HL-60/S4 (cell line): Measurements from ENCODE around the gene TGFB2.

Source experiments
- in situ Hi-C: fragments of 300-500 bp; cut with MboI; formaldehyde crosslinking; loops from 2 replicates; pipeline ENCODE4 v1.14.3; 2022; ENCODE audit warnings: low sequenced_read_pairs

The TGFB2 gene

DNA sequence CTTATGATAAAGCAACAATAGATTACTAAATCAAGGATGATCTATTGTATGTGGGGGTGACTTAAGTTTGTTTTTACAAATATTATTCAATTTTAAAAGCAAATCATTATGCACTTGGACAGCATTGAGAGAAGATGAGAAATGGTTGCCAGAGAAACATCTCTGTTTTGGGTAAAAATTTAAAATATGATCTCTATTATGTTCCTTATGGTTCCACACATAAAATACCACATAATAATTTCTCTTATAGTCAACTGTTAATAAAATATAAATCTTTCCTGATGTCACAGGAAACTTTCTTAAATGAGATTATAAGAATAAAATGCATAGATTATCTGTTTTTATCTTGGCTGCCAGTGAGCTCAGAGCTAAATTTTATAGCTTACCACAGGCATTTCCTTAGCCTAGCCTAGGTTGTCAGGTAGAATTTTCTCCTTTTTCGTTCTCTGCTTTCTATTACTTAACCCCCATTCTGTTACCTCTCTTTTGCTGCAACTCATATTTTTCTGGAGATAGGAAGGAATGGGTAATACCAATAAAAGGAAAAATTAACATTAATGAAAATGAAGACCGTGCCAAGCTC, 109.7 kb downstream of the TGFB2 start:
- in situ Hi-C loops: no loop called here

DNA sequence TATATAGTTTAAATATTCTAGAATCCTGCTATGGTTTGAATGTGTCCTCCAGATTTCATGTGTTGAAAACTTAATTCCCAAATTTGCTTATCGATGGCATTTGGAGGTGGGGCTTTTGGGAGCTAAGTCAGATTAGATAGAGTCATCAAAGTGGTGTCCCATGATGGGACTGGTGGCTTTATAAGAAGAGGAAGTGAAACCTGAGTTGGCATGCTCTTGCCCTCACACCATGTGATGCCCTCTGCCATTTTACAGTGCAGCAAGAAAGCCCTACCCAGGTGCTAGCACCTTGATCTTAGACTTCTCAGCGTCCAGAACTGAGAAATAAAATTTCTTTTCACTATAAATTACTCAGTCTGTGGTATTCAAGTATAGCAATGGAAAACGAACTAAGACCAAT, 111.3 kb downstream of the TGFB2 start:
- in situ Hi-C loops: no loop called here

GRCh38 chr1:218459450-218459849, 114.3 kb downstream of the TGFB2 start:
- in situ Hi-C loops: no loop called here

GRCh38 chr1:218459878-218460711, 115.0 kb downstream of the TGFB2 start:
- in situ Hi-C loops: no loop called here

DNA sequence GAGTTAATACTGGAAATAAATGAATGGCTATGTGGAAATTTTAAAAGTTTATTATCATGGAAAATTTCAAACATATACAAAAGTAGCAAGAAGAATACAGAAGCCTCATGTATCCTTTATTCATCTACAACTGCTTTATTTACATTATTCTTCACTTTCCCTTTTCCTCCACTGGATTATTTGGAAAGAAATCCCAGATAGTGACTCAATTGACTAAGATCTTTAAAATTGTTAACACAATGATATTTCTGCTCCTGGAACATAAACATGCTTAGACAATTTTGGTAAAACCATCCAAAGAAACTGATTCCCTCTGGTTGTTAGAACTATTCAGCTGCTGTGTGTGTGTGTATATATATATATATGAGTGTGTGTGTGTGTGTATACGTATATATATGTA, 116.2 kb downstream of the TGFB2 start:
- in situ Hi-C loops: no loop called here

DNA sequence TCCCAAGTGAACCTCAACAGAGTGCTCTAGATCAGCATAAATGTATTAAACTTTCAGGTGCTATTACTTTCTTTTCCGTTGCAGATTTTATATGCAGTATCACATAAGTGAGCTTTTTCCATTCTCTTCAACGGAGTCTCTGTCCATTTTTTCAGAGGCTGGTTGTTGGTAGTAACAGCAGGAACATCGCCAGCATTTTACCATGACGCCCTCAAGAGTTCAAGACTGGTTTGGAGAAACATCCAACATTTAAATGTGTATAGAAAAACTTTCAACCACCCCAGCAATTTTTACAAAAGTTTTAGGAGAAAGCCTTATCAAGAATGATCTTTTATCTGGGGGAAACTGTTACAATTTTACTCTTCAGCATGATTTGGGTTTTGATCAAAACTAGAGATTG, 117.0 kb downstream of the TGFB2 start:
- in situ Hi-C loops: no loop called here

GRCh38 chr1:218462587-218462986, 117.5 kb downstream of the TGFB2 start:
- in situ Hi-C loops: no loop called here

- in situ Hi-C loops: no loop called here
Measured at GRCh38 chr1:218463194-218464156, 118.3 kb downstream of the TGFB2 start.

GRCh38 chr1:218464871-218465270, 119.7 kb downstream of the TGFB2 start:
- in situ Hi-C loops: no loop called here

DNA sequence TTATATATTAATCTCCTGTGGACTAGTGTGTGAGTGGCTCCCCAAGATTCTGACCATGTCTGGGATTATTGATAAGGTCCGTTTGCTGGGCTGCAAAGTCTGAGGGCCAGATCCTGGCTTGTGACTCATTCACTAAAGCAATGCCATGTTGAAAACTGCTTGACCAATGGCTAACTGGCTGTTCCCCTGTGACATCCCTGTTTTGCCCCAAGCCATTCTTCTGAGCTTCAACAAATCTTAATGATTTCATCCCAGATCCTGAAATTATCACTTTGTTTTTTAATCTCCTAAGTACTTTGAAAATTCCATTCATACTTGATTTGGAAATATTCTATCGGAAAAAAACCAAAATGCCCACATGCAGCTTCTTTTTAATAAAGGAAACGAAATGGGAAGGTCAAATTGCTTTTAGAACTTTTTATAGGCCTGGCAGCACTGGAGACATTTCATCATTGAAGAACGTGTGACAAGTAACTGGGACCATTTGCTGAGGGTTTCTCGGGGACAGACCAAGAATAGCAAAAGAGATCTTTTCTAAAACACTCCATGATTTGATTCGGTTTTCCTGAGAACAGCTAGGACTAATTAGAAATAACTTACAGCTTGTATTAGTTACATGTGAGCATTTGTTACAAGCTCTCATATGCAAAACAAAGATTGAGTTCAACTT, 121.3 kb downstream of the TGFB2 start:
- in situ Hi-C loops: no loop called here

DNA sequence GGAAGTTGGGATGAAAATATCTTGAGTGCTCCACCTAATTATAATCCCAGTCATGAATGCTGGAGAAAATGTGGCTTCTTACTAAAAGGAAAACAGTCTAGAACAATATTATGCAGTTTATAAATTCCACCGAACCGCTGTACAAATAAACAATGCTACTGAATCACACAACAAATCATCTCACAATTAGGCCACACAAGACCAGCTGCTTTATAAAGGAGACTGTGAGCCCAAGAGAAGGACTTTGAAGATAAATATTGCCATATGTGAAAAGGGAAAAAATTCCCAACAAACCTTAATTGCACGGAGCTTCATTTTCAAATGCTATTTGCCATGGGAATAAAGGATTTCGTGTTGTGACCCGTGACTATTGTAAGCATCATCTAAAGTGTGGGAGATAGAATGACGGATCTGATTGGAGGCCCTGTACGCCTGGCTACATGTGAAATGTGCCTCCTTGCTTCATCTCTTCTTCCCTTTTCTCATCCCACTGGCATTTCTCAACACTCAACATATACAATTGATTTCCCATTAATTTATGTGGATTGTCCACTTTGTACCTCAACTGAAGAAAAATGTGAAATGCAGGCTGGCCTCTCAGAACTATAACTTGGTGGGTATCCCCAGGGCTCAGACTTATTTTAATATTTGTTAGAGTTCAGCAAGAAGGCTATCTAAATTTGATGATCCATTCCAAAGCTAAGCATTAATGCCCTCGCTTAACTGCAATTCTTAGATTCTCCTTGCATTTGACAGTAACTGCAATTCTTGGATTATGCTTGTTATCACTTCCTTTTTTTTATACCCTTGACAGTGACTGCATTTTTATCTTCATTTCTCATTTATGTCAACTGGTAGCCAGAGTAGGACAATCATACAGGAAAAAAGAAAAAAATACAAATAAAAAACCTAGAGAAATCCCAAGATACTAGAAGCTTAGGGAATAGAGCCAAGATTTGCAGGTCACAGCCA, 122.3 kb downstream of the TGFB2 start:
- in situ Hi-C loops: no loop called here

DNA sequence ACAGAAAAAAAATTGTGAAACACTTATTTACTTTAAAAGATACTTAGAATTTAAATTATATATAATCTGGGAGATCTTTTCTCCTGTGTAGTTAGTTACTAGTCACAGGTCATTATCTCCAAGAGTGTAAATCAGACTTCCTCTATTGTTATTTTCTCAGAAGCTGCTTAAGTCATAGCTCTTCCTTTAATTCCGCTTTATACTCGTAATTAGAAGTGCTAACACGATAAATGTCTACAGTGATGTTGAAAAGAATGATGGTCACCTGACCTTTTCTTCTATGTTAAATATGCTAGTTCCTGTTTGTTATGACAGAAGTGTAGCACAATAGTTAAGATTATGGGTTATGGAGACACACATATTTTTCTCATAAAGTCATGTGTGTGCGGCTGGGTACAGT, 123.6 kb downstream of the TGFB2 start:
- in situ Hi-C loops: no loop called here

DNA sequence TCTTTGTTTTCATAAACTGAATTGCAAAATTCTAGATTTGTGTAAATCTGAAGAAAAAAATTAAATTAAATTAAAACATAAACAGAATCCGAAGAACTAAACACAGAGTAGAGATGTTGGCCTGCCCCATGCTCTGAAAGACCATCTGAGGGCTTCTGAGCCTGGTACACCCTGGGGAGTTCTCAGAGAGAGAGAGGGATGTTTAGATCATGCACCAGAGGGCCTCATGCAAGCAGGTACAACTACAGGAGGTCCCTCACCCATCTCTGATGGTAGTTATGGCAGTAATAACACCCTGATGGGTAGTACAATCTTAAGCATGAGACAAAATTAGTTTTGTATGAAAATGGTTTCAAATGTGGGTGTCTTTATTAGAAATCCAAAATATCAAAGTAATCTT, 127.7 kb downstream of the TGFB2 start:
- in situ Hi-C loops: no loop called here

DNA sequence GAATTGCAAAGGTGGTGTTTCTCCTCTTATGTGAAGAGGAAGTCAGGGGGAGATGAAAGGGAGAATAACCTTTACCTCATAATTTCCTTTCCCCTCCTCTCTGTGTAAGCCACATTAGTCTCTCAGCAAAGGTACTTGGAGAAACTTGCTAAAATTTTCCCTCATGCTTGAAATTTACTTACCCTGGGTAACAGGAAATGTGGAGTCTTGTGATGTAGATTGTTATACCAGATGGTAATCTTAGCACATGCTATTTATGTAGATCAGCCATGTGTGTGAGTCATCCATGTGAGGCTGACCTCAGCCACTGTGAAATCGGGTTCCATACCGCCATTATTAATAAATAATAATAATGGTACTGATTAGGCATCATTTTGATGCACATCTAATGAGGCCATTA, 128.4 kb downstream of the TGFB2 start:
- in situ Hi-C loops: no loop called here

GRCh38 chr1:218474128-218474527, 129.0 kb downstream of the TGFB2 start:
- in situ Hi-C loops: no loop called here

DNA sequence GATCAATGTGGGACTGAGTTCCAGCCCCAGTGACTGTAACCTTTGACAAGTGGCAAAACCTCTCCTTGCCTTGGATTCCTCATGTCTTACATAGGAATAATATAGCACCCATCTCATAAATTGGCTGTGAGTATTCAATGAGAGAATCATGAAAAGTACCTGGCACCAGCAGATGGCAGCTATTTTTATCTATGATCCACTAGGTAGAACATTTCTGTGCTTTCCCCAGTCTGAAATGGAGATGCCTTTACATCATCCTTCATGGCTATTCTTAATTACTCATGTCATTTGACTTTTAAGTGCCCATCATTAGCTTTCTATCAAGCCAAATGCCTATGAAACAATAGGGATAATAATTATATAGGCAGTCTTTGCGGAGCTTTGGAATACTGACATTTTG, 130.1 kb downstream of the TGFB2 start:
- in situ Hi-C loops: no loop called here

GRCh38 chr1:218475699-218476098, 130.6 kb downstream of the TGFB2 start:
- in situ Hi-C loops: no loop called here

DNA sequence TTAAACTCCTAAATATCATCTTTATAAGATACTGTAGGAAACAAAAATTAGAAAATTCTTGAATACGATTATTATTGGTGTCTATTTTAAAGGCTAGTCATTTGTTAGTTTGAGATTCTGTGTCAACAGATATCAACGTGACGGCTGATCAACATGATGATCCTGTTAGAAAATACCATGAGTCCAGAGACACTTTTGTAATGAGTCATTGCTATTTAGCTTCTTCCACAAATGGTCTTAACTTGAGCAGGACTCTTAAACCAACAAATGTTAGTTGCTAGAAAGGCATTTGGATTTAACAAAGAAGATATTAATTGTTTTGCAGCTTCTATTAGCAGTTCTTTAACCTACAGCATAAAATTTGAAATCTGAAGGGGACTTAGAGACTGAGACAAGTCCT, 131.2 kb downstream of the TGFB2 start:
- in situ Hi-C loops: no loop called here

GRCh38 chr1:218478336-218478735, 133.2 kb downstream of the TGFB2 start:
- in situ Hi-C loops: no loop called here
